Activated CD8-positive, alpha-beta T cell treated with anti-CD3 and anti-CD28 coated beads for 36 hours (primary cell): ENCODE results near the gene RNF144A. TPM values are rescaled to one million over a fixed set of nuclear protein-coding genes. Genes with fewer than 3 reads are reported as not detected.

ENCODE experiments used
- ATAC-seq: fragments of 200-7000 bp; cut with Tn5 transposase; one replicate; pipeline ENCODE4 v1.10.0; 2021; ENCODE audit warnings: mild to moderate bottlenecking, moderate library complexity
- CTCF ChIA-PET: fragments of 350-600 bp; sonication (Branson Sonifier 250); formaldehyde crosslinking; loops from one replicate; lab custom pipeline; 2021; ENCODE audit warnings: antibody characterized with exemption; lab: Charles Lee
- POLR2A ChIA-PET: fragments of 350-600 bp; sonication (Branson Sonifier 250); formaldehyde crosslinking; loops from one replicate; lab custom pipeline; 2021; ENCODE audit warnings: antibody characterized with exemption; lab: Charles Lee
- DNase-seq: peaks from one replicate; pipeline ENCODE4 v3.0.0-alpha.2; 2020
- H3K27ac Mint-ChIP-seq: one replicate; pipeline ENCODE4 v1.8.0; 2021; ENCODE audit warnings: mild to moderate bottlenecking, mixed read lengths
- H3K27me3 Mint-ChIP-seq: one replicate; pipeline ENCODE4 v1.8.0; 2021; ENCODE audit warnings: mixed read lengths
- H3K36me3 Mint-ChIP-seq: one replicate; pipeline ENCODE4 v1.8.0; 2021; ENCODE audit warnings: low read depth, mixed read lengths
- H3K4me1 Mint-ChIP-seq: one replicate; pipeline ENCODE4 v1.8.0; 2021; ENCODE audit warnings: low read depth, mixed read lengths
- H3K4me3 Mint-ChIP-seq: one replicate; pipeline ENCODE4 v1.8.0; 2021; ENCODE audit warnings: mild to moderate bottlenecking, moderate library complexity, mixed read lengths
- H3K9me3 Mint-ChIP-seq: one replicate; pipeline ENCODE4 v1.8.0; 2021; ENCODE audit warnings: mixed read lengths
- CTCF ChIP-seq: fragments of 200-600 bp; IDR thresholded peaks from one replicate; pipeline ENCODE4 v1.8.0; 2022; ENCODE audit warnings: antibody characterized with exemption, mild to moderate bottlenecking
- intact Hi-C: fragments of 100-400 bp; cut with micrococcal nuclease; formaldehyde crosslinking; loops from one replicate; pipeline ENCODE4 v1.10.0; 2022
- total RNA-seq, 2 experiments: library from RNA; stranded (reverse); gene quantifications; one replicate each; pipeline ENCODE4 v1.2.3, GENCODE V29; 2021

Gene RNF144A
- total RNA-seq, 2 experiments from 2014 or later = 32.6 to 36.5 TPM

GRCh38 chr2:6957910-6958615 lies 40.9 kb downstream of the RNF144A start:
- ATAC-seq (no peak), DNase-seq (no peak)
- CTCF ChIA-PET = interaction anchor here (1.2 to 1.3 kb wide), 2 partner anchors 8 to 12 kb away, joined by 3 to 4 read pairs; no protein-coding TSS in a partner anchor
- POLR2A ChIA-PET = interaction anchor here (1.1 to 1.4 kb wide), 2 partner anchors 11 to 40 kb away, joined by 3 read pairs; no protein-coding TSS in a partner anchor
- intact Hi-C loops = no loop called here
- TF ChIP-seq CTCF = no peak
- Mint-ChIP-seq H3K4me1 (peaks cover 31% of the 10 kb centered on the region), H3K36me3 (peaks cover 14% of the 10 kb centered on the region), H3K4me3 (no peak overlapping the region), H3K27ac (no peak overlapping the region), H3K27me3 (no peaks in the 10 kb centered on the region), H3K9me3 (no peaks in the 10 kb centered on the region)

GRCh38 chr2:6958616-6959235 lies 41.5 kb downstream of the RNF144A start:
- peaks cover 20% of the 10 kb centered on the region for H3K36me3 Mint-ChIP-seq
- ChIA-PET POLR2A (interaction anchor here (1.4 kb wide), 1 partner anchor 12 kb away, joined by 3 read pairs; no protein-coding TSS in a partner anchor), CTCF (interaction anchor here (1.2 to 1.3 kb wide), 2 partner anchors 9 to 12 kb away, joined by 3 to 4 read pairs; no protein-coding TSS in a partner anchor)
- intact Hi-C loops = no loop called here
- no peak overlapping the region for H3K4me3 Mint-ChIP-seq
- no peaks in the 10 kb centered on the region for H3K27me3 Mint-ChIP-seq
- peaks cover 31% of the 10 kb centered on the region for H3K4me1 Mint-ChIP-seq
- no peak overlapping the region for H3K27ac Mint-ChIP-seq
- DNase-seq (no peak), ATAC-seq (no peak)
- H3K9me3 Mint-ChIP-seq = no peaks in the 10 kb centered on the region
- no peak for TF ChIP-seq CTCF

GRCh38 chr2:6959751-6960150 lies 42.5 kb downstream of the RNF144A start:
- ATAC-seq (no peak), DNase-seq (no peak)
- intact Hi-C loops = no loop called here
- Mint-ChIP-seq H3K36me3 (peaks cover 23% of the 10 kb centered on the region), H3K4me3 (no peak overlapping the region), H3K27me3 (no peaks in the 10 kb centered on the region), H3K4me1 (peaks cover 28% of the 10 kb centered on the region), H3K9me3 (peaks cover 2% of the 10 kb centered on the region), H3K27ac (no peak overlapping the region)
- POLR2A ChIA-PET = no interaction called here
- no peak for TF ChIP-seq CTCF
- CTCF ChIA-PET = no interaction called here

GRCh38 chr2:6960659-6961058 lies 43.4 kb downstream of the RNF144A start:
- ATAC-seq (no peak), DNase-seq (no peak)
- Mint-ChIP-seq H3K36me3 (peaks cover 25% of the 10 kb centered on the region), H3K4me1 (peaks cover 27% of the 10 kb centered on the region), H3K27me3 (no peaks in the 10 kb centered on the region), H3K27ac (no peak overlapping the region), H3K9me3 (peaks cover 2% of the 10 kb centered on the region), H3K4me3 (no peak overlapping the region)
- POLR2A ChIA-PET = no interaction called here
- intact Hi-C loops = no loop called here
- no peak for TF ChIP-seq CTCF
- CTCF ChIA-PET = no interaction called here

- H3K27me3 Mint-ChIP-seq = no peaks in the 10 kb centered on the region
- H3K27ac Mint-ChIP-seq = no peak overlapping the region
- intact Hi-C loops = no loop called here
- DNase-seq = no peak
- H3K9me3 Mint-ChIP-seq = peaks cover 2% of the 10 kb centered on the region
- H3K4me1 Mint-ChIP-seq = peaks cover 25% of the 10 kb centered on the region
- CTCF ChIA-PET = interaction anchor here (0.7 kb wide), 1 partner anchor 14 kb away, joined by 3 read pairs; no protein-coding TSS in a partner anchor
- no peak overlapping the region for H3K4me3 Mint-ChIP-seq
- ATAC-seq = no peak
- no peak for TF ChIP-seq CTCF
- POLR2A ChIA-PET = no interaction called here
- H3K36me3 Mint-ChIP-seq = peaks cover 25% of the 10 kb centered on the region
These were observed 46.5 kb downstream of the RNF144A start for GRCh38 chr2:6963727-6964126.
